Posterior vena cava (tissue), 2 donors: ENCODE results near the gene RPS19BP1. TPM values are rescaled to one million over a fixed set of nuclear protein-coding genes. Genes with fewer than 3 reads are reported as not detected.

Source experiments
- DNase-seq: peaks from one replicate; pipeline ENCODE4 v3.0.0-alpha.2; 2020; ENCODE audit warnings: low spot score
- intact Hi-C, 2 donors: fragments of 100-400 bp; cut with DNase I; formaldehyde crosslinking; loops; one replicate each; pipeline versions ENCODE4 v1.14.1 to v1.14.2; 2022 to 2023
- long read RNA-seq, 2 donors: library from polyadenylated mRNA; unstranded; transcript quantifications; one replicate each; pipeline ENCODE4 v2.0.0, GENCODE V29; 2020 to 2021
- total RNA-seq, 2 donors: library from RNA; stranded (reverse); fragmentation: NEBNext Ultra II Directional; extraction: Animal tissue kit (Norgen Biotek cat#: 25700); gene quantifications; one replicate each; pipeline ENCODE4 v1.2.1, GENCODE V29; 2021
- donor health status: DM: yes; HTN: yes; CAD: no.
- donor health status: DM: yes; HTN: yes; CAD: no.

The RPS19BP1 gene, protein sequence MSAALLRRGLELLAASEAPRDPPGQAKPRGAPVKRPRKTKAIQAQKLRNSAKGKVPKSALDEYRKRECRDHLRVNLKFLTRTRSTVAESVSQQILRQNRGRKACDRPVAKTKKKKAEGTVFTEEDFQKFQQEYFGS
- total RNA-seq: 10 to 100 TPM; 49.9 to 54.4 TPM
- long read RNA-seq, donor 1, transcript RPS19BP1-201 (4 exons, 927 nt): major isoform, 13 of 13 reads
- long read RNA-seq, donor 1, partial matches to known transcripts: 0 of 13 reads
- long read RNA-seq, donor 1, other reads (novel, unspliced or antisense): 0 of 13 reads
- long read RNA-seq, donor 2, transcript RPS19BP1-201 (4 exons, 927 nt): major isoform, 62 of 68 reads
- long read RNA-seq, donor 2, partial matches to known transcripts: 2 of 68 reads
- long read RNA-seq, donor 2, other reads (novel, unspliced or antisense): 1 of 68 reads

DNA sequence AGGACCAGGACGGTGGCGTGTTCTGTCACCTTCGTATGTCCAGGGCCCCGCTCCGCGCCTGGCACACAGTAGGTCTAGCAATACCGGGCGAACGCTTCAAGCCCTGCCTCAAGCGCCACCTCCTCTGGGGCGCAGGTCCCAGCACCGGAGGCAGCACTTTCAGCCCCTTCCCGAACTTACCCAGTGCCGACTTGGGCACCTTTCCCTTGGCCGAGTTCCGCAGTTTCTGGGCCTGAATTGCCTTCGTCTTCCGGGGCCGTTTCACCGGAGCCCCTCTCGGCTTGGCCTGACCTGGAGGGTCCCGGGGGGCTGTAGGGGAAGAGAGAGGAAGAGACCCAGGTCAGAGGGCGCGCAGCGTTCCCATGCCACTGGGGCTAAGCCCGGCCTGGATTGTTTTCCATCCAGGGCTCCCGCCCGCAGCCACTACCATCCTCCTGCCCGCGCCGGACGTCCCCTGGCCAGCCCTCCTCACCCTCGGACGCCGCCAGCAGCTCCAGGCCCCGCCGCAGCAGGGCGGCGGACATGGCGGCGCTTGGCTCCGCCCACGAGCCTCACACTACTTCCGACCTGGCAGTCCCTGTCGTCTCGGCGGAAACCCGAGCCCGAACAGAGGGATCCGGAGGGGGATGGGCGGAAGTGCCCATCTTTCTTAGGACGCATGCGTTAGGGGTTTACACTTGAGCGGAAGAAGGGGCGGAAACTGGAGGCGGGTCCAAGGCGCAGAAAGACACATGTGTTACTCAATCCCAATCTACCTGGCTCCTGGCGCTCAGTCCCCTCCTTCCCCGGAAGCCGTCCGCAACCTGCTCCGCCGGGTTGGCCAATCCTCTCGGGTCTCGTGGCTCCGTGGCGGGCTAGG is at the start of gene RPS19BP1:
Gene RPS19BP1, minus strand, starts transcription at position 534 of the 859 bp plus-strand sequence. Its CDS starts 10 bp downstream, at position 524.
- peak; percentile 99 for DNase-seq
- intact Hi-C loops: loop anchor here in 1 of 2 donors (5.0 to 10.0 kb wide), 2 partner anchors 40 to 822 kb away; no protein-coding TSS in a partner anchor

DNA sequence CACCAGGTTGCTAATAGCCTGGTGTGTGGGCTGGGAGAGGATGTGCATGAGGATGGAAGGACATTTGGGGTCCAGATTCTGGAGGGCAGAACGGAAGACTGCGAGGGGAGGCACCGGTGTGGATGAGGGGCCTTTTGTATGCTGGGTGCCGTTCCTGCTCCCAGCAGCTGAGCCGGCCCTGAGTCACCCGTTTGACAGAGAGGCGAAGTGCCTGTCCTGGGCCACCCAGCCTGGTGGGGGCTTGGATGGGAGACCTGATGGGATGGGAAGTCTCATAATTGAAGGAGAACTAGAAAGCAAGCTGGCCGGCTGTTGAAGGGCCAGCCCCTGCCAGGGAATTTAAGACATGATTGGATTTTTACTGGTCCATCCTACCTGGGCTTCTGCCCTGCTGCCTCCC is 48.8 kb upstream of the RPS19BP1 start:
- intact Hi-C loops: no loop called here
- no peak for DNase-seq

DNA sequence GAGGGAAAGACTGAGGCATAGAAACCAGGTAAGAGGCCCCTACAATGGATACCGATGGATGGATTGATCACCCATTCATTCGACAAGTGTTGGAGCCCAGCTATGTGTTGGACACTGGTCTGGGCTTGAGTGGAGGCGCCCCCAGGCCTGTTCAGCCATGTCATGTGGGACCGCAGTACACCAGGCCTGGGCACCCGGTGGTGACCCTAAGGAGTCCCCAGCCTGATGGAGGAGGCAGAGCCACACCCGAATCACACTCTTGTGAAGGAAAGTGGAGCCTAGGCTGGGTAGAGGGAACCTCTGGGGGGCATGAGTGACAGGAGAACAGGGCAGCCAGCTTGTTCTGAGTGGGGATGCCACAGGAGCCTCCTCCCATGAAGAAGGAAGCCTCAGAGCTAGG is 48.2 kb upstream of the RPS19BP1 start:
- no peak for DNase-seq
- intact Hi-C loops: no loop called here

DNA sequence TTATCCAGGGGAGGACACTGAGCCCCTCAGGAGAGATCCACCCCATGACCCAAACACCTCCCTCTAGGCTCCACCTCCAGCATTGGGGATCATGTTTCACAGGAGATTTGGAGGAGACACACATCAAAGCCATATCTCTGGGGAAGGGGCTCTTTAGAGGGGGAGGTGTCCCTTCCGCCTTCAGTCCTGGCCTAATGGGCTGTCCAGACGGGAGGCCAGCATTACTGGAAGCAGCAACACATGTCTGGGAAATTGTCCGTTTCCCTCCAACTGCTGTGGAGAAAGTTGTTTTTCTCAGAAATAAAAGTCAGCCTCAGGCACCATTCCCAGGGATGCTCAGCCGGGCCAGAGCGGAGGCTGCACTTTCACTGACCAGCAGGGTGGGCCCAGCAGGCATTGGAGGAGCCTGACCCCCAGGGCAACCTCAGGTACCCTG is 47.5 kb upstream of the RPS19BP1 start:
- DNase-seq: no peak
- intact Hi-C loops: no loop called here

DNA sequence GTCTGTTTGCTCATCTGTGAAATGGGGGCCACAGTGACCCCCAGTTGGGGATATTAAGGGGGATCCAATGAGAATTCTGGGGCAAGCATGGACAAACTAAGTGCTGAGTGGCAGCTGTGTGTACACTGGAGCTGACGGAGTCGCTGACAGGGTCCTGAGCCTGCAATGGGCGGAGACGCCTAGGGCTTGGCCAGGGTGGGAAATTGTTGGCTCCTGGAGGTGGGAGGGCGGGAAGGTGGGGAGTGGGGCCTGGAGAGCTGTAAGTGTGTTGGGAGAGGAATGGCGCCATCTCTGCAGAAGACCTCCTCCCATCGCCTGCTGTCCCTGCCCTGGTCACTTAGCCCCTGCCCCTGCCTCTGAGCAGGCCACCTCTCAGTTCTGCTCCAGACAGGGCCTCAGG is 45.4 kb upstream of the RPS19BP1 start:
- intact Hi-C loops: no loop called here
- no peak for DNase-seq

DNA sequence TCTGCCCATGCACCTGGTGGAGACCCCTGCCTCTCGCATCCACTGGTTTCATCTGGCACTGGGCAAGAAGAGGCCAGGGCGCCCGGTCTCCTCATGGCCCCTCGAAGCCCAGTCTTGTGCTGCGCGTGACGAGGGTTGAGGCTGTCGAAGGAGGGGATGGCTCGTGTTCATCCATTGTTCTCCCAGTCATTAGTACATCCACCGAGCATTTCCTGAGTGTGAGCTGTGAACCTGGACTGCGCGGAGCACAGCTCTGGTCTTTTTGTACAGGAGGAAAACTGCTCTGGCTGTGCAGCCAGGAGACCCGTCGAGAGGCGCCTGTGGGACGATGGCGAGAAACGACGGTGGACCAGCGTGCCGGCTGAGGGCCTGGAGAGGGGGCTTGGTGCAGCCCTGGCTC is 44.8 kb upstream of the RPS19BP1 start:
- DNase-seq: no peak
- intact Hi-C loops: no loop called here

DNA sequence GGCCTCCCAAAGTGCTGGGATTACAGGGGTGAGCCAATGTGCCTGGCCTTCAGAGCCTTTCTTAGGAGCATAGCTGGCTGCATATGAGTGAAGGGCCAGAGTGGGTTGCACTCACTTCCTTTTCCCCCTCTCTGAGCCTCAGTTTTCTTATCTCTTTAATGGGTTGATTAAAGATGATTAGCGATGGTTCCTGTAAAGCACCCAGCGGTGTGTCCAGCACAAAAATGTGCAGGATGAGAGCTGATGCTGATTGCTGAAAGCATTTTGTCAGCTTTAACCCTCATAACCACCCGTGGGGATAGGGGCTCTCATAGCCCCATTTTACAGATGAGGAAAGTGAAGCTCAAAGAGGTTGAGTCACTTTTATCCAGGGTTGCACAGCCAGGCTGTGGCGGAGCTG is 43.5 kb upstream of the RPS19BP1 start:
- DNase-seq: no peak
- intact Hi-C loops: no loop called here

DNA sequence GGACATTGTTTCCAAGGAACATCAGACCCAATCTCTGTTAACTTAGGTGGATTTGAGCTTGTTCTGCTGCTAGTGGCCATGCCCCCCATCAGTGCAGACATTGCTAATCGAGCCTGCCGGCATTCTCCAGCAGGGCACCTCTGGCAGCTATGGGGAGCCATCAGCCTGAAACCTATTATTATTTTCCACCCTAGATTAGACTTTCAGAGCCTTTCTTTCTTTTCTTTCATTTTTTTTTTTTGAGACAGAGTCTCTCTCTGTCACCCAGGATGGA is 42.9 kb upstream of the RPS19BP1 start:
- intact Hi-C loops: no loop called here
- no peak for DNase-seq

DNA sequence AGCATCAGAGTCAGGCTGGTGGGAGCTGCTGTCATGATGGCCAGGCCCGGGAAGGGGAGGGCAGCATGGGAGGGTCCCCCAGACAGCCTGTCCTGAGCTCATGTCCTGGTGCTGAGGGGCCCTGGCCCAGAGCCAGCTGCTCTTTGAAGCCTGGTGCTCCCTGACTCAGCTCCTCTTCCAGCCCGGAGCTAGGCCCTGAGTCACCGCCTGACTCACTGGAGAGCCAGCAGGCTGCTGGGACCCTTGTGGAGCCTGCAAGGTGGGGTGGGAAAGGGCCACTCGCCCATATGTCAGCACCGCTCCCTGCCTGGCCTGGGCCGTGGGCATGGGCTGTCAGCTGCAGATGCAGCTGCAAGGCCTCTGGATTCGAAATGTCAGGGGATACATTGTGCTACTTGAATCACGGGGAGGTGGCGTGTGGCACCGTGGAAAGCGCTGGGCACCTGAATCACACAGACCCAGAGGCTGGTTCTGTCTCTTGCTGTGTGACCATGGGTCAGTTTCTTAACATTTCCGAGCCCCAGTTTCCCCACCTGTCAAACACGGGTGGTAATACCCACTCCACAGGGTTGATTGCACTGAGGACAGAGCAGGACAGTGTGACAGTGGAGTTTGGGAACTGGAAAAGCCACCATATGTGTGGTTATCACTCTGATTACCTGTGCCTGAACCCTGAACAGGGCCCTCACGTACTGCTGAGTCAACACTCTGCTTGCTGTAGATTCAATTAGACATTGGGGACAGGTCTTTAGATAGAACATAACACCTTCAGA is 42.4 kb upstream of the RPS19BP1 start:
- intact Hi-C loops: no loop called here
- peak; percentile 85 for DNase-seq

DNA sequence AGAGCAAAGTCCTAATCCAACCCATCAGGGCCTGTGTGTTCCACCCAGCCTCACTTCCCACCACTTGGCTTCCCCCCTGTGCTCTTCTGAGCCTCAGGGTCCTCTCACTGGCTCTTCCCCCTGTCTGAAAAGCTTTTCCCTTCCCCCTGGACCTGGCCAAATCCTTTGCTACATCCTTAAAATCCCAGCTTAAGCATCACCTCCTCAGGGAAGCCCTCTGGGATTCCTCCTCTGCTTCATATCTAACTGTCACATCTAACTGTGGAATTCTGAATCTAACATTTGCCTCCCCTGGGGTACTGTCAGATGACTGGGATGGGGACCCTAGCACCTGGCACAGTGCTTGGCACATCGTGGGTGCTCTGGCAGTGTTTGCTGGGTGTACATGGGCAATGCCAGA is 39.0 kb upstream of the RPS19BP1 start:
- no peak for DNase-seq
- intact Hi-C loops: no loop called here

DNA sequence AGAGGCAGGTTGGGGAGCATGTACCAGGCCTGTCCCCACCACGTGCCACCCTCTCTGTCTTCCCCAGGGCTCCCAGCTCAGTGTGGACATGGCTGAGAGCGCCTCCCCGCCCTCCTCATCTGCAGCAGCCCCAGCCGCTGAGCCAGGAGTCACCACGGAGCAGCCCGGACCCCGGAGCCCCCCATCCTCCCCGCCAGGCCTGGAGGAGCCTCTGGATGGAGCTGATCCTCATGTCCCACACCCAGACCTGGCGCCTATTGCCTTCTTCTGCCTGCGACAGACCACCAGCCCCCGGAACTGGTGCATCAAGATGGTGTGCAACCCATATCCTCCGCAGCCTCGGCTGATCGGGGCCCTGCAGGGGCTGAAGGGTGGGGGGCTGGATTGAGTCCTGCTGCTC is 38.1 kb upstream of the RPS19BP1 start, which contains the start of gene CACNA1I:
Gene CACNA1I, plus strand, starts transcription at position 89 of the 400 bp plus-strand sequence. Its CDS starts 0 bp downstream, at position 89.
- DNase-seq: no peak
- intact Hi-C loops: no loop called here

DNA sequence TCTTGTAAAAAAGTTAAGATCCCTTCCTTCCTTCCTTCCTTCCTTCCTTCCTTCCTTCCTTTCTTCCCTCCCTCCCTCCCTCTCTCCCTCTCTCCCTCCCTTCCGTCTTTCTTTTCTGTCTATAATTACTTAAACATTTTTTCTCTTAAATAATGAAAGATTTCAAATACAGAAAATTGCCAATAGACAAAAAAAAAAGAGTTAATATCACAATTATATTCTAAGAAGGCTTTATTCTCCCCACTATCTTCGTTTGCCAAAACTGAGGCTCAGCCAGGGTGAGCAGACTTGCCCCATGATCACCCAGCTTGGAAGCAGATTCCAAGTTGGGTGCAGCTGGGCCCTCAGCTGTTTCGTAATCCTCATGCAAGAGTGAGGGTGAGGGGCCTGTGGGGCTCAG is 37.7 kb upstream of the RPS19BP1 start:
- DNase-seq: no peak
- intact Hi-C loops: no loop called here

DNA sequence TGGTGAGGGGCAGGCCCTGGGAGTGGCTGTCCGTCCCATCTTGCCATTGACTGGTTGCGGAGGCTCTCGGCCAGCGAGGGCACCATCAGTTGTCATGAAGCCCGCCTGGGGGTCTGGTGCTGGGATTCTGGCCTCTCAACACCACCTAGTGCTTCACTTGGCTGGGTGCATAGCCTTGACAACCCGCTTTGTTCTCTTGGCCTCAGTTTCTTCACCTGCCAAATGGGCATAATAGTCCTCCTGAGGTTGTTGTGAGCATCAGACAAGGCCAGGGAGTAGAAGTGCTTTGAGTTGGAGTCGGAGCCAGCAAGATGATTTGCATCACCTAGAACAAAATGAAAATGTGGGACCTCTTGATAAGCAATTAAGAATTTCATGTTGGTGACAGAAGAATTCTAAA is 36.5 kb upstream of the RPS19BP1 start:
- intact Hi-C loops: no loop called here
- DNase-seq: no peak

DNA sequence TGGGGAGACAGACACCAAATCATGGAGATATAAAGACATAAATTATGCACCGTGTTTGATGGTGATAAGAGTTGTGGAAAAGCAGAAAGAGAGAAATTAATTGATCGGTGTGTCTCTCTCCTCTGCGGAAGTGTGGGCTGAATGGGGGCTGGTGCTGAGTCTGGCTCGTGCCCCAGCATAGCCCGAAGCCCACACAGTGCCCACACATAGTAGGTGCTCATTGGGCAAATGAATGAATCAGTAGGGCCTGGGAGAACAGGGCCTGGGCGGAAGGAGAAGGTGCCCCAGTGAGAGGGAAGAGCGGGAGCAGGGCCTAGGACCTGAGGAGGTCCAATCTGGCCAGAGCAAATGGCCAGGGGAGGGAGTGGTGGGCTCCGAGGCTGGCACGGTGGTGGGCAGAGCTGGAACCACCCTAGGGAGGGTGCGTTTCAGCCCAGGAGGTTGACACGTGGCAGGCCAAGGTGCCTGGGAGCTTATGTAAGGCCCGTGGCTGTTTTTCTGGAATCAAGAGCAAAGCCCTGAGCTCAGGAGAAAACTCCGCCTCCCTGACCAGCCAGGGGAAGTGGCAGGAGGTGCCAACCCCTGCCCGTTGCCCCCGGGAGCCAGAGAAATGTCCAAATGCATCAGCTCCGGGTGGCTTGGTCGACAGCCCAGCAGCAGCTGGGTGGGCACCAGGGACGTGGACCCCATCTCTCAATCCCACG is 35.9 kb upstream of the RPS19BP1 start:
- intact Hi-C loops: no loop called here

DNA sequence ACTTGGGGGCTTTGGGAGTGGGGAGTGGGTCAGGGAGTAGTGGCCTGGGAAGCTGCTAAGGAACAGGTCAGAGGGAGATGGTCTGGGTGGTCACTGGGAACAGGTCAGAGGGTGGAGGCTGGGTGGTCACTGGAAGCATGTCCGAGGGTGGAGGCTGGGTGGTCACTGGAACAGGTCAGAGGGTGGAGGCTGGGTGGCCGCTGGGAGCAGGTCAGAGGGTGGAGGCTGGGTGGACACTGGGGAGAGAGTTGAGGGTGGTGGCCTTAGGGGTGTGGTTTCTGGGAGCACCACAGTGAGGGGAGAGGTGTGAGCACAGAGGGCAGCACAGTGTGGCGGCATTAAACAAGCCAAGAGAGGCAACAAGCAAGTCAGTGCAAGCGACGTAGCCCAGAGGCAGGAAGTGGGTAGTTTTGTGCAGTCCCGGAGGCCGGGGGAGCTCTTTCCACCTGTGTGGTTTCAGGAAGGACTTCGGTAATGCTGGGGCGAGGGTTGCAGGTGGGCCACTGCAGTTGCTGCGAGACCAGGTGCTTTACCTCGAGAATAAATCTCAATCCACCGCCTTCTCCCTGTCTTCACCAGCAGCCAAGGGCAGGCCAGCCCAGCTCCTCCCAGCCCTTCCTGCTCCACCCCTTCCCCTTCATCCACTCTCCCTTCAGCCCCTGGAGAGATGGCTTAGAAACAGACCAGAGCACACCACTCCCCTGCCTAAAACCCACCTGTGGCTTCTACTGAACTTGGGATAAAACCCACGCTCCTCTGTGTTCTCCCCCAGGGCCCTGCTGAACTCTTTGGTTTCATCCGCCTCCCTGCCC is 34.8 kb upstream of the RPS19BP1 start:
- intact Hi-C loops: no loop called here
- DNase-seq: no peak

More for the DNA sequence above, 35.9 kb upstream of the RPS19BP1 start:
- DNase-seq: no peak

DNA sequence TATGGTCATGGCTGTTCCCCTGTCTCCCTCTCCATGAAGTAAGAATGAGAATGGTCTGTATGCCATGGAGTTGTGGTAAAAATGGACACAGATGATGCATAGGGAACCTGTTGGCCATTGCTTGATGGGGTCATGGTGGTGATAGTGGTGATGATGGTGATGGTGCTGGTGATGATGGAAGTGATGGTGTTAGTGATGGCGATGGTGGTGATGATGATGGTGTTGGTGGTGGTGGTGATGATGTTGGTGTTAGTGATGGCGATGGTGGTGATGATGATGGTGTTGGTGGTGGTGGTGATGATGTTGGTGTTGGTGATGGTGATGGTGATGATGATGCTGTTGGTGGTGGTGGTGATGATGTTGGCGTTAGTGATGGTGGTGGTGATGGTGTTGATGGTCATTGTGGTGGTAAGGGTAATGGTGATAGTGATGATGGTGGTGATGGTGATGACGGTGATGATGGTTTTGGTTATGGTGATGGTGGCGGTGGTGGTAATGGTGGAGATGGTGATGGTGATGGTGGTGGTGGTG is 32.9 kb upstream of the RPS19BP1 start:
- no peak for DNase-seq
- intact Hi-C loops: no loop called here

DNA sequence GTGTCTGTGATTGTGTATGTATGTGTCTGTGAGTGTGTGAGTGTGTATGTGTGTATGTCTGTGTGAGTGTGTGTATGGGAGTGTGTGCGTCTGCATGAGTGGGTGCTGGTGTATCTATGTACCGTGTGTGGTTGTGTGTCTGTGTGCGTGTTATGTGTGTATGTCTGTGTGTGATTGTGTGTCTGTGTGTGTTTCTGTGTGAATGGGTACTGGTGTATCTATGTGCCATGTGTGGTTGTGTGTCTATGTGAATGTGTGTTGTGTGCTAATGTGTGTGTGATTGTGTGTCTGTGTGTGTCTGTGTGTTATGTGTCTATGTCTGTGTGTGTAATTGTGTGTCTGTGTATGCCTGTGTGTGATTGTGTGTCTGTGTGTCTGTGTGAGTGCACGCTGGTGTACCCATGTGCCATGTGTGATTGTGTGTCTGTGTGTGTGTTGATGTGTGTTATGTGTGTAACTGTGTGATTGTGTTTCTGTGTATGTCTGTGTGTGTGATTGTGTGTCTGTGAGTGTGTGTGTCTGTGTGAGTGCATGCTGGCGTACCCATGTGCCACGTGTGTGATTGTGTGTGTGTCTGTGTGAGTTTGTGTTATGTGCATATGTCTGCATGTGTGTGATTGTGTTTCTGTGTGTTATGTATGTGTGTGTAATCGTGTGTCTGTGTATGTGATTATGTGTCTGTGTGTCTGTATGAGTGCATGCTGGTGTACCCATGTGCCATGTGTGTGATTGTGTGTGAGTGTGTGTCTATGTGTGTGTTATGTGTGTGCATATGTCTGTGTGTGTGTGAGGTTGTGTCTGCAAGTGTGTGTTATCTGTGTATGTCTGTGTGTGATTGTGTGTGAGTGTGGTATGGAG is 31.3 kb upstream of the RPS19BP1 start:
- no peak for DNase-seq
- intact Hi-C loops: no loop called here
